HL-60 (cell line): Measurements from ENCODE around the gene LAMC2.

Experiments
- CTCF ChIP-seq: IDR thresholded peaks from one replicate; pipeline ENCODE4 v1.5.1; 2011; ENCODE audit warnings: low read length, control low read depth, inconsistent platforms; ENCODE audit not compliant: insufficient read depth
- GABPA ChIP-seq: IDR thresholded peaks from 2 replicates; pipeline ENCODE4 v1.6.1; 2012; ENCODE audit warnings: low read depth
- POLR2AphosphoS5 ChIP-seq: IDR thresholded peaks from 2 replicates; pipeline ENCODE4 v1.6.1; 2012; ENCODE audit warnings: low read depth
- REST ChIP-seq: IDR thresholded peaks from 2 replicates; pipeline ENCODE4 v1.6.1; 2012; ENCODE audit warnings: low read depth; ENCODE audit not compliant: insufficient replicate concordance
- SPI1 ChIP-seq: IDR thresholded peaks from 2 replicates; pipeline ENCODE4 v1.6.1; 2012; ENCODE audit warnings: low read depth, mild to moderate bottlenecking, borderline replicate concordance

GRCh38 chr1:183150445-183150844 lies 35.6 kb upstream of the LAMC2 start:
- TF ChIP-seq CTCF (no peak), REST (no peak), SPI1 (no peak), POLR2AphosphoS5 (no peak), GABPA (no peak)
